GM12878 (cell line): ENCODE results near the gene KERA. TPM values are rescaled to one million over a fixed set of nuclear protein-coding genes. Genes with fewer than 3 reads are reported as not detected.

ENCODE experiments used
- ATAC-seq: fragments of 200-7000 bp; cut with Tn5 transposase; 3 replicates; pipeline ENCODE4 v1.9.1; 2020; ENCODE audit warnings: mild to moderate bottlenecking, moderate library complexity
- BruUV-seq: library from RNA; stranded (reverse); fragments of 400-500 nt; replicated peaks from 2 replicates; lab custom pipeline; 2021; lab: Mats Ljungman, UMichigan
- CTCF ChIA-PET: fragments of 300-600 bp; sonication (Branson Sonifier 250); formaldehyde crosslinking; extraction: SDS; loops from one replicate; lab custom pipeline; 2021; ENCODE audit warnings: inconsistent platforms; lab: Yijun Ruan, JAX
- POLR2A ChIA-PET: fragments of 350-600 bp; formaldehyde crosslinking; extraction: SDS; loops from one replicate; lab custom pipeline; 2021; ENCODE audit warnings: inconsistent platforms; lab: Charles Lee
- RAD21 ChIA-PET: fragments of 300-600 bp; sonication (Branson Sonifier 250); formaldehyde crosslinking; loops from one replicate; lab custom pipeline; 2023; ENCODE audit warnings: antibody characterized with exemption; ENCODE audit not compliant: unreplicated experiment; lab: Charles Lee
- SMC1A ChIA-PET: fragments of 300-600 bp; sonication (Branson Sonifier 250); formaldehyde crosslinking; loops from one replicate; lab custom pipeline; 2023; ENCODE audit not compliant: unreplicated experiment, uncharacterized antibody; lab: Charles Lee
- DNase-seq: peaks from one replicate; pipeline ENCODE4 v3.0.0-alpha.2; 2011; ENCODE audit warnings: low read depth, low spot score
- FAIRE-seq: peaks from 3 replicates; lab custom pipeline; 2011; peaks lifted over from hg19 to GRCh38; lab: Jason Lieb, UNC
- H2AFZ ChIP-seq: 2 replicates; pipeline ENCODE4 v1.6.0; 2011; ENCODE audit warnings: low read depth, low read length, control low read depth; ENCODE audit not compliant: control insufficient read depth
- H3K27ac ChIP-seq: 2 replicates; pipeline ENCODE4 v1.5.1; 2011; ENCODE audit warnings: control low read depth; ENCODE audit not compliant: control insufficient read depth, insufficient read depth
- H3K27me3 ChIP-seq, 2 experiments: replicated peaks in 1 of 2; 2 replicates each; pipeline versions ENCODE4 v1.6.0 to v1.6.1; 2011; ENCODE audit warnings: low read length in 1 of 2; ENCODE audit not compliant: control insufficient read depth in 2 of 2, insufficient read depth in 2 of 2
- H3K36me3 ChIP-seq, 2 experiments: 2 replicates each; pipeline ENCODE4 v1.5.1; 2011; ENCODE audit warnings: low read length in 1 of 2; ENCODE audit not compliant: control insufficient read depth in 2 of 2, insufficient read depth in 2 of 2
- H3K4me1 ChIP-seq: 2 replicates; pipeline ENCODE4 v1.6.1; 2011; ENCODE audit warnings: mild to moderate bottlenecking, low read length, moderate library complexity, mixed read lengths; ENCODE audit not compliant: control insufficient read depth, insufficient read depth
- H3K4me2 ChIP-seq: 2 replicates; pipeline ENCODE4 v1.6.0; 2011; ENCODE audit warnings: control low read depth; ENCODE audit not compliant: control insufficient read depth, insufficient read depth
- H3K4me3 ChIP-seq: fragments of 200-600 bp; sonication (generic); 2 replicates; pipeline ENCODE4 v1.5.1; 2016
- H3K79me2 ChIP-seq: 2 replicates; pipeline ENCODE4 v1.6.0; 2011; ENCODE audit warnings: low read length; ENCODE audit not compliant: control insufficient read depth, insufficient read depth
- H3K9ac ChIP-seq: 2 replicates; pipeline ENCODE4 v1.8.0; 2011; ENCODE audit warnings: low read length, control low read depth, mixed read lengths; ENCODE audit not compliant: control insufficient read depth, insufficient read depth
- H3K9me3 ChIP-seq: replicated peaks from 3 replicates; pipeline ENCODE4 v1.5.1; 2011; ENCODE audit warnings: mild to moderate bottlenecking, low read length; ENCODE audit not compliant: control insufficient read depth, insufficient read depth
- H4K20me1 ChIP-seq: 2 replicates; pipeline ENCODE4 v1.6.0; 2011; ENCODE audit not compliant: control insufficient read depth, insufficient read depth
- CREB1 ChIP-seq: IDR thresholded peaks from 2 replicates; pipeline ENCODE4 v1.6.1; 2012; ENCODE audit warnings: low read depth, mild to moderate bottlenecking, inconsistent platforms
- KAT2A ChIP-seq: conservative IDR thresholded peaks from 2 replicates; pipeline ENCODE4 v1.6.1; 2011; ENCODE audit warnings: low read depth, low read length; ENCODE audit not compliant: control insufficient read depth
- KDM1A ChIP-seq: fragments of 200-600 bp; sonication (generic); IDR thresholded peaks from 2 replicates; pipeline ENCODE4 v1.6.1; 2016; ENCODE audit warnings: borderline replicate concordance
- MTA3 ChIP-seq: IDR thresholded peaks from 2 replicates; pipeline ENCODE4 v1.6.1; 2012; ENCODE audit warnings: low read length, inconsistent platforms, borderline replicate concordance
- NBN ChIP-seq: fragments of 450-650 bp; IDR thresholded peaks from 2 replicates; pipeline ENCODE4 v1.6.1; 2016
- NFXL1 ChIP-seq: fragments of 450-650 bp; IDR thresholded peaks from 2 replicates; pipeline ENCODE4 v1.6.1; 2017; ENCODE audit warnings: antibody characterized with exemption, mild to moderate bottlenecking, borderline replicate concordance
- NFYB ChIP-seq: IDR thresholded peaks from 2 replicates; pipeline ENCODE4 v1.6.1; 2011; ENCODE audit warnings: low read depth, mild to moderate bottlenecking, low read length, improper control_type of control experiment, moderate library complexity; ENCODE audit not compliant: insufficient read depth
- PML ChIP-seq: IDR thresholded peaks from 2 replicates; pipeline ENCODE4 v1.6.1; 2012; ENCODE audit warnings: low read length, inconsistent platforms
- RBBP5 ChIP-seq: fragments of 200-600 bp; sonication (generic); conservative IDR thresholded peaks from 2 replicates; pipeline ENCODE4 v1.6.1; 2016
- SMAD5 ChIP-seq: IDR thresholded peaks from 2 replicates; pipeline ENCODE4 v1.6.1; 2016; ENCODE audit warnings: antibody characterized with exemption, low read depth
- YBX1 ChIP-seq: fragments of 450-650 bp; IDR thresholded peaks from 2 replicates; pipeline ENCODE4 v1.6.1; 2016; ENCODE audit warnings: antibody characterized with exemption
- ZBTB11 ChIP-seq: fragments of 450-650 bp; formaldehyde crosslinking; IDR thresholded peaks from 2 replicates; pipeline ENCODE4 v1.5.0; 2022; ENCODE audit warnings: mild to moderate bottlenecking, missing genetic modification characterization
- WGBS: methylation state at CpG from one replicate; pipeline ENCODE4 v1.1.6; 2016; ENCODE audit warnings: low lambda C conversion rate; ENCODE audit not compliant: insufficient replicate concordance, insufficient coverage; ENCODE audit errors: missing lambda C conversion rate; 5-methylcytosine and 5-hydroxymethylcytosine counted together
- in situ Hi-C: fragments of 300-500 bp; cut with MboI; formaldehyde crosslinking; loops from 9 replicates; pipeline ENCODE4 v1.14.3; 2018; ENCODE audit warnings: mixed read lengths
- intact Hi-C: fragments of 100-400 bp; cut with micrococcal nuclease; formaldehyde crosslinking; loops from one replicate; pipeline ENCODE4 v1.14.2; 2022; ENCODE audit not compliant: unreplicated experiment
- polyA plus RNA-seq, 11 experiments: library from polyadenylated mRNA; depleted of rRNA in 4 of 11; unstranded in 6 of 11; stranded (reverse) in 5 of 11; fragments of >200 nt; fragmentation: Nextera tagmentation in 4 of 11; fragmentation: Illumina TruSeq in 1 of 11; extraction: Ambion mirVana in 4 of 11; extraction: Trizol in 1 of 11; gene quantifications; 1 replicate in 1 of 11; 2 replicates in 10 of 11; pipeline versions ENCODE4 v1.2.1 to v1.2.3, GENCODE V29; 2011 to 2016; ENCODE audit warnings: inconsistent platforms in 2 of 11, missing spikeins in 2 of 11, low read depth in 1 of 11
- total RNA-seq, 4 experiments: library from RNA; depleted of rRNA in 3 of 4; stranded (reverse); fragments of >200 nt in 3 of 4; fragmentation: Illumina TruSeq in 1 of 4; extraction: Trizol in 1 of 4; gene quantifications; 2 replicates each; pipeline versions ENCODE4 v1.2.1 to v1.2.3, GENCODE V29; 2013 to 2021

KERA gene
- total and polyA plus RNA-seq, 10 of the 15 experiments (the other 5 are each of a cell fraction or from before 2014, with no cell fraction given) = not detected

- FAIRE-seq = no peak
- BruUV-seq = no TSS peak
- no peak overlapping the region for H3K4me2 ChIP-seq
- H3K9ac ChIP-seq = no peak overlapping the region
- SMC1A ChIA-PET = no interaction called here
- CTCF ChIA-PET = interaction anchor here (1.4 kb wide), 1 partner anchor 27 kb away, joined by 3 read pairs; no protein-coding TSS in a partner anchor
- H3K79me2 ChIP-seq = no peaks in the 10 kb centered on the region
- H3K36me3 ChIP-seq = no peaks in the 10 kb centered on the region
- intact Hi-C loops = no loop called here
- H2AFZ ChIP-seq = no peak overlapping the region
- no peak for ATAC-seq
- H3K4me1 ChIP-seq = no peaks in the 10 kb centered on the region
- H3K4me3 ChIP-seq = no peak overlapping the region
- RAD21 ChIA-PET = no interaction called here
- no peak overlapping the region for H3K27ac ChIP-seq
- no peaks in the 10 kb centered on the region; a peak in 1 of 4 replicates for H3K27me3 ChIP-seq
- no peak for DNase-seq
- H3K9me3 ChIP-seq = no peaks in the 10 kb centered on the region
- TF ChIP-seq ZBTB11 (CRISPR knock-in tag) = no peak
- in situ Hi-C loops = no loop called here
- POLR2A ChIA-PET = no interaction called here
- no peaks in the 10 kb centered on the region for H4K20me1 ChIP-seq
These were observed 20.5 kb downstream of the KERA start for GRCh38 chr12:91037276-91037675.

GRCh38 chr12:91033251-91033650 lies 24.6 kb downstream of the KERA start:
- Histone ChIP-seq H2AFZ (no peak overlapping the region), H3K27me3 (no peaks in the 10 kb centered on the region; a peak in 1 of 4 replicates), H3K27ac (no peak overlapping the region), H3K9me3 (no peaks in the 10 kb centered on the region), H3K79me2 (no peaks in the 10 kb centered on the region), H3K9ac (no peak overlapping the region), H3K36me3 (no peaks in the 10 kb centered on the region), H3K4me1 (no peaks in the 10 kb centered on the region), H3K4me2 (no peak overlapping the region), H4K20me1 (no peaks in the 10 kb centered on the region), H3K4me3 (no peak overlapping the region)
- ChIA-PET CTCF (interaction anchor here (1.1 kb wide), 1 partner anchor 73 kb away, joined by 3 read pairs; no protein-coding TSS in a partner anchor), POLR2A (no interaction called here), SMC1A (no interaction called here), RAD21 (no interaction called here)
- TF ChIP-seq NFXL1 = no peak
- TF ChIP-seq KAT2A = no peak
- TF ChIP-seq NFYB = no peak
- TF ChIP-seq CREB1 = no peak
- TF ChIP-seq KDM1A = no peak
- no peak for TF ChIP-seq NBN
- no peak for TF ChIP-seq SMAD5
- TF ChIP-seq PML = no peak
- no peak for TF ChIP-seq MTA3
- no peak for TF ChIP-seq YBX1
- TF ChIP-seq RBBP5 = no peak
- FAIRE-seq (no peak), ATAC-seq (no peak), DNase-seq (no peak)
- 2% methylated on average over 2 of the region's 2 CpGs for WGBS
- no TSS peak for BruUV-seq
- intact Hi-C loops (no loop called here), in situ Hi-C loops (no loop called here)
